ENCODE measurements around the gene COLEC11.

The COLEC11 gene

GRCh38 chr2:3600256-3600855, 5.4 kb downstream of the COLEC11 start:
- Histone ChIP-seq H3K9me3 (ENCODE audit: control insufficient read depth, insufficient read depth, low read depth, low read length) (no peaks in the 10 kb centered on the region), H3K27ac (ENCODE audit: extremely low read depth, low read depth, low read length) (no peak overlapping the region), H3K4me3 (ENCODE audit: low read depth, low read length) (no peak overlapping the region), H3K36me3 (ENCODE audit: control insufficient read depth in 2 of 2, insufficient read depth in 1 of 2, low read length in 2 of 2) (no peaks in the 10 kb centered on the region), H3K4me1 (ENCODE audit: control insufficient read depth, insufficient read depth, low read length) (no peaks in the 10 kb centered on the region)
- ChIA-PET POLR2A (interaction anchor here (0.8 kb wide), 1 partner anchor 10 kb away, joined by 3 read pairs; no protein-coding TSS in a partner anchor), CTCF (no interaction called here)
- TF ChIP-seq MYNN (tag by site-specific recombination; IDR thresholded peaks at IDR 0.05; ENCODE audit: borderline replicate concordance) (no peak), ZNF555 (tag by site-specific recombination; conservative IDR thresholded peaks at IDR 0.05) (no peak), CTCF (tag by site-specific recombination; IDR thresholded peaks at IDR 0.05) (no peak), ZSCAN5A (tag by site-specific recombination; IDR thresholded peaks at IDR 0.05) (no peak), ZNF24 (tag by site-specific recombination; IDR thresholded peaks at IDR 0.05) (no peak), ZNF23 (tag by site-specific recombination; IDR thresholded peaks at IDR 0.05; ENCODE audit: borderline replicate concordance) (no peak), ZNF624 (tag by site-specific recombination; IDR thresholded peaks at IDR 0.05) (no peak), ZNF214 (tag by site-specific recombination; IDR thresholded peaks at IDR 0.05; ENCODE audit: borderline replicate concordance) (no peak), ZNF707 (tag by site-specific recombination; IDR thresholded peaks at IDR 0.05) (no peak), ZNF585B (tag by site-specific recombination; IDR thresholded peaks at IDR 0.05) (no peak), ZNF341 (tag by site-specific recombination; IDR thresholded peaks at IDR 0.05; ENCODE audit: low read depth) (no peak), ZNF121 (tag by site-specific recombination; IDR thresholded peaks at IDR 0.05) (no peak), ZFP69B (tag by site-specific recombination; IDR thresholded peaks at IDR 0.05) (no peak), PATZ1 (tag by site-specific recombination; IDR thresholded peaks at IDR 0.05) (no peak), ZNF175 (tag by site-specific recombination; IDR thresholded peaks at IDR 0.05) (no peak), ZNF558 (tag by site-specific recombination; IDR thresholded peaks at IDR 0.05) (no peak), ZNF10 (tag by site-specific recombination; IDR thresholded peaks at IDR 0.05) (no peak)
- TF ChIP-seq, protein P1, sequence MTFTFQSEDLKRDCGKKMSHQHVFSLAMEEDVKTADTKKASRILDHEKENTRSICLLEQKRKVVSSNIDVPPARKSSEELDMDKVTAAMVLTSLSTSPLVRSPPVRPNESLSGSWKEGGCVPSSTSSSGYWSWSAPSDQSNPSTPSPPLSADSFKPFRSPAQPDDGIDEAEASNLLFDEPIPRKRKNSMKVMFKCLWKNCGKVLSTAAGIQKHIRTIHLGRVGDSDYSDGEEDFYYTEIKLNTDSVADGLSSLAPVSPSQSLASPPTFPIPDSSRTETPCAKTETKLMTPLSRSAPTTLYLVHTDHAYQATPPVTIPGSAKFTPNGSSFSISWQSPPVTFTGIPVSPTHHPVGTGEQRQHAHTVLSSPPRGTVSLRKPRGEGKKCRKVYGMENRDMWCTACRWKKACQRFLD (tag by site-specific recombination; IDR thresholded peaks at IDR 0.05) = no peak

DNA sequence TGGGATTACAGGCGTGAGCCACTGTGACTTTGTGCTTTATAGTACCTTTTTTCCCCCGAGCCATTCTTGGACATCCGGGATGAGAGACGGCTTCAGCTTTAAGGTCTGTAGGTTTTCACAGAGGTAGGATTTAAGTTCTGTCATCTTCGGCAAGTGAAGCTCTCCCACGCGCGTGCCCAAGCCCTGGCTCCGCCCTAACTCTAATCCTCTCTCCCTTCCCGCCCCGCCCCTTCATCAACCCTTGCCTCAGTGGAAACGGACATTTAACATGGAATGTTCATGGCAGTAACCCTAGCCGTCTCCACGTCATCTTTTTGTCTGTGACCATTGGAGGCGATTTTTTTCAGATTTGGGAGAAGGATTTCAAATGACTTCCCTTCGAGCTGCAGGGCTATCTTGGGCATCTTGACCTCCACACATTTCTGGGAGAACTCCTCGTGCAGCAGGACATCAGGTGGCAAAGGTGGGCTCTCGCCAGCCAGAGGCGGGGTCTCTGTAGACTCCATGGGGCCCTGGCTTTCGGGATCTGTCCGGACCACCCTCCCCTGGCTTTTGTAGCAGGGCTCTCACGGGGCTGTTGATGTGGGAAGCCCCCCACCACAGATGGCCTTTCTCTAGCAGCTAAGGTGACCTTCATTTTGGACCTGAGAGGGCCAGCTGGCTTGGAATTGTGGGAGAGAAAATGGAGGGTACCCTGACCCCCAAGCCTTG, 6.8 kb downstream of the COLEC11 start:
- H3K4me3 ChIP-seq (ENCODE audit: low read depth, low read length) = no peak overlapping the region
- ChIA-PET CTCF (no interaction called here), POLR2A (interaction anchor here (1.0 kb wide), 1 partner anchor 43 kb away, joined by 3 read pairs; the partner anchor contains the start of gene RNASEH1)
- no peak overlapping the region for H3K27ac ChIP-seq (ENCODE audit: extremely low read depth, low read depth, low read length)
- H3K4me1 ChIP-seq (ENCODE audit: control insufficient read depth, insufficient read depth, low read length) = no peaks in the 10 kb centered on the region
- no peaks in the 10 kb centered on the region for H3K9me3 ChIP-seq (ENCODE audit: control insufficient read depth, insufficient read depth, low read depth, low read length)
- TF ChIP-seq ZNF311 (tag by site-specific recombination; IDR thresholded peaks at IDR 0.05; ENCODE audit: borderline replicate concordance) = no peak
- TF ChIP-seq, protein P2, sequence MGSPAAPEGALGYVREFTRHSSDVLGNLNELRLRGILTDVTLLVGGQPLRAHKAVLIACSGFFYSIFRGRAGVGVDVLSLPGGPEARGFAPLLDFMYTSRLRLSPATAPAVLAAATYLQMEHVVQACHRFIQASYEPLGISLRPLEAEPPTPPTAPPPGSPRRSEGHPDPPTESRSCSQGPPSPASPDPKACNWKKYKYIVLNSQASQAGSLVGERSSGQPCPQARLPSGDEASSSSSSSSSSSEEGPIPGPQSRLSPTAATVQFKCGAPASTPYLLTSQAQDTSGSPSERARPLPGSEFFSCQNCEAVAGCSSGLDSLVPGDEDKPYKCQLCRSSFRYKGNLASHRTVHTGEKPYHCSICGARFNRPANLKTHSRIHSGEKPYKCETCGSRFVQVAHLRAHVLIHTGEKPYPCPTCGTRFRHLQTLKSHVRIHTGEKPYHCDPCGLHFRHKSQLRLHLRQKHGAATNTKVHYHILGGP (tag by site-specific recombination; IDR thresholded peaks at IDR 0.05) = no peak
- TF ChIP-seq KLF1 (tag by site-specific recombination; IDR thresholded peaks at IDR 0.05) = peak; percentile 64
- H3K36me3 ChIP-seq (ENCODE audit: control insufficient read depth in 2 of 2, insufficient read depth in 1 of 2, low read length in 2 of 2) = no peaks in the 10 kb centered on the region

Data from HEK293 (cell line).